Activated gamma-delta T cell treated with anti-CD3 and anti-CD28 coated beads, Interleukin-2, amount 50 U/mL, for 16 hours (primary cell): ENCODE data around the gene CHDH.

Source experiments
- DNase-seq: peaks from one replicate; pipeline ENCODE4 v3.0.0-alpha.2; 2020; ENCODE audit warnings: low read depth

Gene CHDH

GRCh38 chr3:53846134-53846850 is at the start of gene CHDH, which contains the start of gene IL17RB:
Gene CHDH, minus strand, starts transcription at chr3:53846419. Its CDS starts 22,411 bp downstream, at chr3:53824008.
Gene IL17RB, plus strand, starts transcription at chr3:53846568. Its CDS starts 21 bp downstream, at chr3:53846589.
- no peak for DNase-seq

GRCh38 chr3:53892286-53892637 is 46.0 kb upstream of the CHDH start:
- DNase-seq = no peak

GRCh38 chr3:53891497-53892285 is 45.5 kb upstream of the CHDH start, which contains the start of gene SELENOK:
Gene SELENOK, minus strand, starts transcription at chr3:53891859.
- DNase-seq = peak; percentile 96

- peak; percentile 24 for DNase-seq
Observed at GRCh38 chr3:53890726-53891475, 44.7 kb upstream of the CHDH start.

- DNase-seq = no peak
Observed at GRCh38 chr3:53888232-53888631, 42.0 kb upstream of the CHDH start.

GRCh38 chr3:53887446-53887845 is 41.2 kb upstream of the CHDH start:
- no peak for DNase-seq

- no peak for DNase-seq
Observed at GRCh38 chr3:53885239-53885638, 39.0 kb upstream of the CHDH start.

- no peak for DNase-seq
Observed at GRCh38 chr3:53884623-53885022, 38.4 kb upstream of the CHDH start.

GRCh38 chr3:53883008-53883407 is 36.8 kb upstream of the CHDH start:
- no peak for DNase-seq

- peak; percentile 74 for DNase-seq
Observed at GRCh38 chr3:53881691-53882593, 35.7 kb upstream of the CHDH start, which contains the start of gene ACTR8. Gene ACTR8, minus strand, starts transcription at chr3:53882152. Its CDS starts 51 bp downstream, at chr3:53882101.

- DNase-seq = no peak
Observed at GRCh38 chr3:53880396-53881345, 34.5 kb upstream of the CHDH start.

- DNase-seq = no peak
Observed at GRCh38 chr3:53865732-53866499, 19.7 kb upstream of the CHDH start.

GRCh38 chr3:53863145-53863544 is 16.9 kb upstream of the CHDH start:
- no peak for DNase-seq

- no peak for DNase-seq
Observed at GRCh38 chr3:53862241-53862640, 16.0 kb upstream of the CHDH start.

GRCh38 chr3:53860196-53860595 is 14.0 kb upstream of the CHDH start:
- DNase-seq = no peak

GRCh38 chr3:53859178-53859577 is 13.0 kb upstream of the CHDH start:
- no peak for DNase-seq

GRCh38 chr3:53858096-53858741 is 12.0 kb upstream of the CHDH start:
- no peak for DNase-seq

- no peak for DNase-seq
Observed at GRCh38 chr3:53856964-53857363, 10.7 kb upstream of the CHDH start.

GRCh38 chr3:53850895-53851294 is 4.7 kb upstream of the CHDH start:
- no peak for DNase-seq
